Osteocyte (in vitro differentiated cells): Measurements from ENCODE around the gene WDR1. TPM values are rescaled to one million over a fixed set of nuclear protein-coding genes. Genes with fewer than 3 reads are reported as not detected.

ENCODE experiments used
- DNase-seq: peaks from one replicate; pipeline ENCODE4 v3.0.0; 2021; ENCODE audit warnings: mixed read lengths; ENCODE audit not compliant: unreplicated experiment; ENCODE audit errors: extremely low spot score
- H3K27ac Mint-ChIP-seq: one replicate; pipeline ENCODE4 v1.8.0; 2021; ENCODE audit warnings: mild to moderate bottlenecking, mixed read lengths; ENCODE audit not compliant: unreplicated experiment
- H3K27me3 Mint-ChIP-seq: one replicate; pipeline ENCODE4 v1.8.0; 2021; ENCODE audit warnings: mixed read lengths; ENCODE audit not compliant: unreplicated experiment
- H3K36me3 Mint-ChIP-seq: one replicate; pipeline ENCODE4 v1.8.0; 2021; ENCODE audit warnings: mixed read lengths; ENCODE audit not compliant: unreplicated experiment
- H3K4me1 Mint-ChIP-seq: one replicate; pipeline ENCODE4 v1.8.0; 2021; ENCODE audit warnings: mixed read lengths; ENCODE audit not compliant: unreplicated experiment
- H3K4me3 Mint-ChIP-seq: one replicate; pipeline ENCODE4 v1.8.0; 2021; ENCODE audit warnings: mild to moderate bottlenecking, moderate library complexity, mixed read lengths; ENCODE audit not compliant: unreplicated experiment
- H3K9me3 Mint-ChIP-seq: one replicate; pipeline ENCODE4 v1.8.0; 2021; ENCODE audit warnings: mixed read lengths; ENCODE audit not compliant: unreplicated experiment
- CTCF ChIP-seq: fragments of 200-600 bp; sonication (generic); IDR thresholded peaks from 2 replicates; pipeline ENCODE4 v1.5.0; 2021; ENCODE audit warnings: antibody characterized with exemption, mild to moderate bottlenecking, moderate library complexity
- total RNA-seq: library from RNA; stranded (reverse); gene quantifications from 2 replicates; pipeline ENCODE4 v1.2.1, GENCODE V29; 2021

The WDR1 gene
- total RNA-seq, 1 donor from 2014 or later, result 537 TPM

- no peak overlapping the region for H3K4me3 Mint-ChIP-seq
- H3K9me3 Mint-ChIP-seq, result no peaks in the 10 kb centered on the region
- no peak overlapping the region for H3K27ac Mint-ChIP-seq
- no peak for DNase-seq
- TF ChIP-seq CTCF, result no peak
- peaks cover 9% of the 10 kb centered on the region for H3K4me1 Mint-ChIP-seq
- peaks cover 5% of the 10 kb centered on the region for H3K27me3 Mint-ChIP-seq
- no peaks in the 10 kb centered on the region for H3K36me3 Mint-ChIP-seq
These were observed 79.7 kb downstream of the WDR1 start for GRCh38 chr4:10036807-10037342.

- Mint-ChIP-seq H3K36me3 (no peaks in the 10 kb centered on the region), H3K4me3 (no peak overlapping the region), H3K27me3 (peaks cover 5% of the 10 kb centered on the region), H3K4me1 (peaks cover 10% of the 10 kb centered on the region), H3K9me3 (no peaks in the 10 kb centered on the region), H3K27ac (no peak overlapping the region)
- no peak for TF ChIP-seq CTCF
- DNase-seq, result no peak
These were observed 81.5 kb downstream of the WDR1 start for GRCh38 chr4:10035130-10035529.

GRCh38 chr4:10034612-10035104 lies 81.9 kb downstream of the WDR1 start:
- Mint-ChIP-seq H3K9me3 (no peaks in the 10 kb centered on the region), H3K27me3 (peaks cover 5% of the 10 kb centered on the region), H3K4me3 (no peak overlapping the region), H3K27ac (no peak overlapping the region), H3K4me1 (peaks cover 10% of the 10 kb centered on the region), H3K36me3 (no peaks in the 10 kb centered on the region)
- TF ChIP-seq CTCF, result no peak
- DNase-seq, result no peak

GRCh38 chr4:10034136-10034535 lies 82.5 kb downstream of the WDR1 start:
- no peak overlapping the region for H3K4me3 Mint-ChIP-seq
- H3K27me3 Mint-ChIP-seq, result peaks cover 5% of the 10 kb centered on the region
- no peak for DNase-seq
- no peaks in the 10 kb centered on the region for H3K9me3 Mint-ChIP-seq
- TF ChIP-seq CTCF, result no peak
- peaks cover 10% of the 10 kb centered on the region for H3K4me1 Mint-ChIP-seq
- no peak overlapping the region for H3K27ac Mint-ChIP-seq
- no peaks in the 10 kb centered on the region for H3K36me3 Mint-ChIP-seq

- H3K4me1 Mint-ChIP-seq, result peaks cover 10% of the 10 kb centered on the region
- H3K9me3 Mint-ChIP-seq, result no peaks in the 10 kb centered on the region
- H3K27me3 Mint-ChIP-seq, result peaks cover 5% of the 10 kb centered on the region
- no peak overlapping the region for H3K27ac Mint-ChIP-seq
- H3K36me3 Mint-ChIP-seq, result no peaks in the 10 kb centered on the region
- H3K4me3 Mint-ChIP-seq, result no peak overlapping the region
- no peak for TF ChIP-seq CTCF
- DNase-seq, result no peak
These were observed 83.3 kb downstream of the WDR1 start for GRCh38 chr4:10033191-10033881.
